Stimulated activated CD4-positive, alpha-beta T cell treated with anti-CD3 and anti-CD28 coated beads, Interleukin-12 subunit alpha, Interleukin-12 subunit beta, amount 100 ng/mL, for 4 hours (primary cell): ENCODE measurements around the gene ITGA11.

ENCODE experiments used
- DNase-seq: peaks from one replicate; pipeline ENCODE4 v3.0.0-alpha.2; 2020

The ITGA11 gene

DNA sequence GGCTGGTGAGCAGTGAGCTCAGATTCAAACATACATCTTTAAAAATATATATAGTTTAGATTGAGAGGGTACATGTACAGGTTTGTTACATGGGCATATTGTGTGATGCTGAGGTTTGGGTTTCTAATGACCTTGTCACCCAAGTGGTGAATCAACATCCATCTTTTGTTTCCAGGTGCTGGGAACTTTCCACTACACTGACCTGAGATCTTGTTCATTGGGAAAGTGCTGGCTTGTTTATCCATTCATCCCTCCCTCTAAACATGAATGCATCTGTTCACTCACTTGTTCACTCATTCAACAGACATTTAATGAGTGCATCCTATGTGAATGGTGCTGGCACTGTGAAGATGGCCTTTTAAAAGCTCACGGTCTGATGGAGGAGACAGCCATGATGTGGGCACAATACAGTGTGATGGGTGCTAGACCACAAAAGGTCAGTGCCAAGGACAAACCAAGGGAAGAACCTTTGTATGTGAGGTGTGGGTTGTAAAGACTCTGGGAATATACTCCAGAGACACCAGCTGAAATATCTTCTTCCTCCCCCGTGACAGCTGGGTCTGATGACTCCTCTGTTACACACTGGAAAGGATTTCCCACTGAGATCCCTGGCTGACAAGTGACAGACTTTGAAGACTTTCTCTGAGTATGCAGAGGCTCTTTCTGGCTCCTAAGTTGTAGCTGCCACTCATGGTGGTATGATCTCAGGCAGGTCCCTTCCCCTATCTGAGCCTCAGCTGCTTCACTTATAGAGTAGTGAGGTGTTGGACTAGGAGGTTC lies 16.2 kb upstream of the ITGA11 start:
- DNase-seq = no peak

DNA sequence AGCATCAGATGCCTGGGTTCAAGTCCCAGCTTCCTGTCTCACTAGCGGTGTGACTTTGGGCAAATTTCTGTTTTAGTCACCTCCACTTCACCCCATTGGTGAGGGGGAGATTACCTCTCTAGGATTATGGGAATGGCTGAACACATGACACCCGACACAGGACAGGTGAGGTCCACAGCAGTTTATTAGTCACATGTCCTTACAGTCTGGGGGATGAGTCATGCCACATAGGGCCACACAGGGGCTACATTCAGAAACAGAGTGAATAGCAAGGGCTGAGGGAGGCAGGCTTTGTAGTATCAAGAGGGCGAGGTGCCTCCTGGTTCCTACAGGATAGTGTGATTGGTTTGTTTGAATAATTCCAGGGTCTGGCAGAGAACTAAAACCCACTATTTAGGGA lies 15.2 kb upstream of the ITGA11 start:
- no peak for DNase-seq

DNA sequence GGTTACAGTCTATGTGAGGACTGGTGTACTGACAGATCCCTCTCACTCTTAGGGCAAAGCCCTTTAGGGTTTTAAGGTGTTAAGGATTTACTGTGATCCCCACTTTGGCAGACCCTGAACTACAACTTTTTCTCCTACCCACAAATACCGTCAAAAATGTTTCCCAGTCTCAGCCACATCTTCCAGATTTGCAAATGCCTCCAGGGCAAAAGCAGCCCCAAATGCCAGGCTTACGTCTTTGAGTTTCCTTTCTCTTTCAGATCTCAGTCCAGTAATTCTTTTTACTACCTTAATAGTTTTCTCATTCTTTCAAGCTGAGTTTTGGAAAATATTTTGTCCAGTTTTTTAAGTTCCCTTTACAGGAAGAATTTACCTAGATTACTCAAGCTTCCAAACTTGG lies 13.4 kb upstream of the ITGA11 start:
- DNase-seq = no peak

DNA sequence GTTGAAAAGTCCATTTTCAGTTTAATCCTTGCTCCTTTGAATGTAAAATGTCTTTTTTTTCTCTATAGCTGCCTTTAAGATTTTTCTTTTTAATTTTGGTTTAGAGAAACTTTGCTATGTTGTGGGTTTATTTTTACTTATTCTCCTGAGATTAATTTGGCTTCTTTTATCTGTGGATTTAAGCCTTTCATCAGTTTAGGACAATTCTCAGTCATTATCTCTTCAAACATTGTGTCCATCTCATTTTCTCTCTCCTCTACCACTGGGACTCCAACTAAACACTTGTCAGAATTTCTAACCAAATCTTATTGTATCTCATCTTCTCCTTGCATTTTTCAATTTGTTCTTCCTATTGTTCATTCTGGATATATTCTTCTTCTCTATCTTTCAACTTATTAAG lies 12.4 kb upstream of the ITGA11 start:
- DNase-seq = no peak

DNA sequence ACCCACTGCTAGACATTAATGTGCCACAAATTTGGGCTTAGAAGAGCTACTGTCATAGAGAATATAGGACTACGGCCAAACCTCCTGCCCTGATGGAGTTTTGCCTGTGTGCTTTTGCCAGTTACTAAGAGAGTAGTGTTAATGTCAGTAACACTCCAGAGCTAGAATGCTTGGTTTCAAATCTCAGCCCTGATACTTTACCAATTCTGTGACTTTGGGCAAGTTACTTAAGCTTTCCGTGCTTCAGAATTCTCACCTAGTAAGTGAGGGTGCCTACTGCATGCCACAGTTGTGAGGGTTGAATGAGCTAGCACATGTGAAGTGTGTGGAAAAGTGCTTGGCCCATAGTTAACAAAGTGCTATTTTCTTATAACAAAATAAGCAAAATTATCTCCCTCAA lies 10.9 kb upstream of the ITGA11 start:
- DNase-seq = no peak

DNA sequence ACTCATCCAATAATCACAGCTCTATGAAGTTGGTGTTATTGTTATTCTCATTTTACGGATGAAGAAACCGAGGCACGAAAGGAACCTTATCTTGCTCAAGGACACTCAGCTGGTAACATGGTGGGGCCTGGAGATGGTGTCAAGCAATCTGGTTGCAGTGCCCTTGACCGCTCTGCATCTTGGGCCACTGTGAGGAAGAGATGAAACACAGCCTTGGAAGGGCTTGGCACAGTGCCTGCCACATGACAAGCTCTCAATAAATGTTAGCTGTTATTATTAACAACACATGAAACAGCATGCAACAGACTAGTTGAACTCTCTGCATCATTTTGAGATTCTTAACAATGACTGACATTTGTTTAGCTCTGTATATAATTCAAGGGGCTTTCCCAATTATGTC lies 10.1 kb upstream of the ITGA11 start:
- DNase-seq = no peak

DNA sequence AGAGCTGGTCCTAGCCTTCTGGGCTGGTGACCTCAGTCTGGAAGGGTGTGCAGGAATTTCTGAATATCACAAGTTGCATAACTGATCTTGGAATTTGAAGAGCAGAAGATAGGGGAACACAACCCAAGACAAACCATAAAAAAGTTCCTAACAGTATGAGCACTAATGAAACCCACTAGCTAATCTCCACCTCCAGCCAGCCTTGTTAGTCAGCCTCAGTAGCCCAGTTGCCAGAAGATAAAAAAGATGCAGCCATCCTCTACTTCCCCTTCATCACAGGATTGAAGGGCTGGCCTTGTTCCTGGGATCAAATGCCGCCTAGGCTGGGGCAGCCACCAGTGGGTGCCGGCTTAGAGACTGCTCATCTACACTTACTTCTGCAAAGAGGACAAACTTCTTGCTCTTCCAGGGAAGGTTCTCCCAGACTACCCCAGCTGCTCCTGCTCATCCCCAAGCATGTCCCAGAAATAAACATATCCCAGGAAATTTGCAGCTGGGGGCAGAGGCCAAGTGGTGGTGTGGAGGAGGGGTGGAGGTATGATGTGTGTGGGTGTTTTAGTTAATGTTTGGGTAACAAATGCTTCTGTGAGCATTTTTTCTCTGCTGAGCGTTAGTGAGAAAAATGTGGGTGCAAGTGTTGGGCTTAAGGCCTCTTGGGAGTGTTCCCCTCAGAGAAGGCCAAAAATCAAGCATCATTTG lies 9.2 kb upstream of the ITGA11 start:
- no peak for DNase-seq

DNA sequence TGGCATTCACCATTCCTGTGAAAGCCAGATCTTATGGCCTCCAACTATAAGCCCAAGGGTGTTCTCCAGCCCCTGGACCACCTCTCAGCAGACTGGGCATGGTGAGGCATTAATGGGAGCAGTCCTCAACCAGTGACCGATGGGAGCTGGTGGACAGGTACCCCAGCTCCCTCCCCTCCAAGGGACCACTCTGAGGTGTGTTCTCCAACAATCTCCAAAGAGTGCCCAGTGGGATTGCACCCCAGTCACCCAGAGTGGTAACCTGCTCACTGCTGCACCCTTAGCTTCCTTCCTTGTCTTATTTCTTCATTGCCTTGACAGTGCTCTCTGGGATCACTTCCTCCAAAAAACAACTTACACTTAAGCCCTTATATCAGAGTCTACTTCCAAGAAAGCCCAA lies 8.2 kb upstream of the ITGA11 start:
- no peak for DNase-seq

DNA sequence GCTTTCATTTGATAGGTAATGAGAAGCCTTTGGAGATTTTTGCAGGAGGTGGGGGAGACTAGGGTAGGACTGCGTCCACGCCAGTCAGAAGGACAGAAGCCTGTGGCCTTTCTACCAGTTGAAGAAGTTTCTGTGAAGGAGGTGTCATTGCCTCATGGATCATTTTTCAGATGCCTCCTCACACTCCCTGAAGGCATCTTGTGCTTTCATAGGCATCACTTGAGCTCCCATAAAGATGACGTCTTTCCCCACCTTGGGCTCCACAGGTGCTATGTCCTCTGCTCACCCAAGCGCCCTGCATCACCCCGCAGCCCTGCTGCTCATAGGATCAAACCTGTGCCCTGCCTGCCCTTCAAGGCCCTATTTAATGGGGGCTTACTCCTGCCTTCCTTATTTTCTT lies 7.5 kb upstream of the ITGA11 start:
- no peak for DNase-seq

DNA sequence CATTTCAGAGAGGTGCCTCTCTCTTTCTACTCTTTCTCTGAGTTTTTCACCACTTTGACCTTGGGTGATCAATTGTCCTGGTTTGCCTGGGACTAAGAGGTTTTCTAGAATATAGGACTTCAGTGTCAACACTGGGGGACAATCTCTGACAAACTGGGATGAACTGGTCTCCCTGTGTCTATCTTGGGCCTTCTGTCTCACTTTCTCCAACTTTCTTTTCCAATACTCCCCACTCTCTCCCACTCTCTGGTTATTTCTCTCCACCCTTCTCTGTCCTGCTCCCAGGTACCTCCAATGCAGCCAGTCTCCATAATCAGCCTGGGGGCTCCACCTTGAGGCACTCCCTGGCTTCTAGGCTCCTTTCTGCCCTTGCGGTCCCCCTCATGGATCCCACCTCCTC lies 4.7 kb upstream of the ITGA11 start:
- DNase-seq = no peak

DNA sequence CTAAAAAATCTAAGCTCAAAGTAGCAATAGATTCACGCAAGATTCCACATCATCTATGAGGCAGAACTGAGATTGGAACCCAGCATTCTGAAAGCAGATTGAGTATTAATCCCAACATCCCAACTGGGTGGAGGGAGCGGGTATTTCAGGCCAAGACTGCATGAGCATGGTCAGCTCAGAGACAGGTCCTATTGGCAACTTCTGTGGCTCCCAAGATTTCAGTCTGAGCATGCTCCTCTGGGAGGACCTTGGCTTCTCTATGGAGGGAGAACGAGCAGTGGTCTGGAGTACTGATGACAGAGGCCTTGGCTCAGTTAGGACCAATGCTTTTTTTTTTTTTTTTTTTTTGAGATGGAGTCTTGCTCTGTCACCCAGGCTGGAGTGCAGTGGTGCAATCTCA lies 4.0 kb upstream of the ITGA11 start:
- DNase-seq = no peak

DNA sequence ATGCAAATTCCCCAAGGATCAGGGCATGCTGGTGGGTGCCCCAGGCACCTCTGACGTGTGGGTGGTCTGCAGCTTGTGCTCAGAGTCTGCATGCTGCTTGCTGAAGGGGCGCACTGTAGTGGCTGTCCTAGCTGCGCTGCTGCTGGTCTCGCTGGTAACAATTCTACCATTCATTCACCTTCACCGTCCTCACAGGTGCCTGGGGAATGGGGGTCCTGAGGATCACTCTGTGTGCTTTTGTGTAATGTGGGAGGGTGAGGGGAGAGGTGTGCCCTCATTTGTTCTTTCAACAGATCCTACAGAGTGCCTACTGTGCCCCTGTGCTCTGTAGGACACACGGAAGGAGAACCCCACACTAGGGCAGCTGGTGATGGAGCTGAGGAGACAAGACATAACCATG lies 2.1 kb upstream of the ITGA11 start:
- no peak for DNase-seq

DNA sequence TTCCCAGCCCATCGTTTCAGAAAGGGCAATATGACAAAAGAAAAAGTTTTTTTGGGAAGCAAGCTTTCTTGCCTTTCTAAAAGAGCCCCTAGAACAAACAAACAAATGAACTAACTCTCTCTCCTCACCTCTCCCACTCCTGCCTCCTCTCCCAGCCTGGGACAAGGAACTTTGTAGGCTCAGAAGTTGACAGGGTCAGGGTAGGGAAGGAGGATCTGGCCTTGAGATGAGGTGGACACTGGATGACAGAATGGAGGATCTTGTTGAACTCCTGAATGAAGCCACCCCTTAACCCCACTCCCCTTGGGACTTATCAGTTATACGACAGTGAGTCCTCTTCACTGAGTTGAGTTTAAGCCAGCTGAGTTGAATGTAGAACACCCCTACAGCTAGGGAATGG lies 1.6 kb upstream of the ITGA11 start:
- DNase-seq = no peak

DNA sequence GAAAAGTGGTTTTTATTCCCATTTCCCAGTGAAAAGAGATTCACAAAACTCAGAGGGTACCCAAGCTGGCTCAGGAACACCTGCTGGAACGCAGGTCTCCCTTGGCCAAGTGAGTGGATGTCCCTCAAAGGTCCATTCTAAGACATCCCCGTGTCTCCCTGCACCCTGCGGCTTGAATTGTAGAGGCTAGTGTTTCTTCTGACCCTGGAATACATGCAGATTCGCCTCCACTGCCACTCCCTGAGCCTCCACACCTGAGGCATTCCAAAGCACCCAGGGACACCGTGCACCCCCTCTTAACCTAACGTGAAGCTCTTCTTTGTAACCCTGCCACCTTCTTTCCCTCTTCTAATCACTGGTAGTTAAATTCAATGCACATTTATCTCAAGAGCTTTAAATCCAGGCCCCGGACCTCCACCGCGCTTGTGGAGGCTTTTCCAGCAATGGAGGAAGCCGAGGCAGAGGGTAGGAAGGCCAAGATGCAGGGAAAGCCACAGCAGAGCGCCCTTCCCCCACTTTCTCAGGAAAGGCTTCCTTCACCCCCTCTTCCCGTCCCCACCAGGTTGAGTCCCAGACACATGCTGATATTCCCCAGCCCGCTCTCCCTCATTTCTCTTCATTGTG lies 590 bp upstream of the ITGA11 start:
- no peak for DNase-seq

DNA sequence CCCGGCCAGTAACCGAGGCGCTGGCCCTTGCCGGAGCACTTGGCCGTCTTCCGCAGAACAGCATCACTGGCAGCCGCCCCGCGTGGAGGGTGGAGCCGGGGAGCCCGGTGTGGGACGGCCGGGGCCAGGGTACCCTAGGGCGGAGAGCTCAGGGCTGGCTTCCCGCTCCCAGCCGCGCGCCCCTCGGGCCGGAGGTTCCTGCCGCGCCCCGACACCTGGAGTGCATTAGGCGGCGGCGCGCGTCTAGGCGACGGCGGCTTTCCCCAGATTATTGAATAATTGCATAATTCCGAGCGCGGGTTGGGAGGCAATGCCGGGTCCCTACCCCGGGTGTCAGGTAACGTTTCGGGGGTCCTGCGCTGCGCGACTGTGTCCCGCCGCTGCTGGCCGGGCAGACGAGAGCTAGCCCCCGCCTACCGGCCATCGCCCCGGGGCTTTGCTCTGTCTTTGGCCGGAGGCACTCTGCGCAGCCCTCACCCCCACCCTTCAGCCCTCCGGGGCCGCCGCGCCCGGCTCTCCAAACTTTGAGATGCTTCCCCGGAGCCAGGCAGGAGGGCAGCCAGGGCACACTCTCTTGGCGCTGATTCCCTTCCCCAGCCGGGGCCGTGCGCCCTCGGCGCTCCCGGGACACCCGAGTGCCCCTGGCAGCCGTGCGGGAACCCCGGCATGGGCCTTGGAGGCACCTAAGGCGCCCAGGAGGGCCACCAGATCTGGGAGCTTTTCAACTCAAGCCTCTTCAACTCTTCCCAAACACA lies 749 bp downstream of the ITGA11 start:
- no peak for DNase-seq

DNA sequence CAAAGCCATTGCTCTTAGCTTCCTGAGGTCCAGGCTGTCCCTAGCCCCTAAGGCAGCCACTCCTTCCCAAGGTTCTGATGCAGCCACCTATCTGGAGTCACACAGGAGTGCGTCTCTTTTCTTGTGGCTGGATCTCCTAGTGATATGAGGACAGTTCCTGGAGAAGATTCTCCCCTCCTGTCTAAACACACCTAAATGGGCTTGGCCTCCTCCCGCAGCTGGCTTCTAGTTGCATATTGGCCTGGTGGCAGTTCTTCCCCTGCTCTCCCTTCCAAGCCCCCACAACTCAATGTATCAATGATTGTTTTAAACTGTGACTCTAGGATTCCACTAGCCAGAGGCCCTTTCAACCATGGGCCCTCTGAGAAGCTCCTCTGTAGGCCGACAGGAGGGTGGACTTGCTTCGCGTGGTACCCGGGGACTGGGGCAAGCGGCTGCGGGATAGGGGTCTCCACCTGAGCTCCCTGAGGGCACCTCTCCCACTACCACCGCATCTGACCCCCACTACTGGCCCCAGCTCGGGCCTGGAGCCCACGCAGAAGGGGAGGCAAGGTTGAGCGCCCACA lies 1.4 kb downstream of the ITGA11 start:
- DNase-seq = no peak

DNA sequence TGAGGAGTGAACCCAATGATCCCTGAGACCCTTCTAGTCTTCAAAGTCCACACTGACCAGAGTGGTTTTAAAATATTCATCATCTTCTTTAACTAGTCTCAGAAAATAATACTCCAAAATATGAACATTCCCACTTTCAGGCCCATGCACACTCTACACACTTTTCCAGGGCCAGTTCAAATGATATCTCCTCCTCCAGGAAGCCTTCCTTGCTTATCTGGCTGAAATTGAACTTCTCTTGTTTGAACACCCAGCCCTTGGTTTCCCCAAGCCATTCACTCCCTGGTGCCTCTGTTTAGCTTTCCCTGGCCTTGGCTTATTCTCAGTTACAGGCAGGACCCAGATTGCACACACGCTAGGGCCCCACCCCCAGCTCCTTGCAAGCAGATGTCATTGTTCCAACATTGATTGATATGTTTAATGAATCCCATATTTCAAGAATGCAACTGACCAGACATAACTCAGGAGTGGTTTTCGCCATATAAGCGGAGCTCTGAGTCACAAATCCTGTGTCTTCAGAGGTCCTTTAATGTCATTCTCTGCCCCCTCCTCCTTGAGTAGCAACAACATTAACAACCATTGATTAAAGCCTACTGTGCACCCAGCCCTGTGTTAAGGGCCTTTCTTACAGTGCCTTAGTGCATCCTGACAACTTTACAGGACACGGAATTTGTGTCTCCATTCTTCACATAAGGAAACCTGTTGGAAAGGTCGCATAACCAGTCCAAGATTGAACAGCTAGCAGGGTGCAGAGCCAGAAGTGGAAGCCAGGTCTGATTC lies 2.1 kb downstream of the ITGA11 start:
- DNase-seq = no peak

DNA sequence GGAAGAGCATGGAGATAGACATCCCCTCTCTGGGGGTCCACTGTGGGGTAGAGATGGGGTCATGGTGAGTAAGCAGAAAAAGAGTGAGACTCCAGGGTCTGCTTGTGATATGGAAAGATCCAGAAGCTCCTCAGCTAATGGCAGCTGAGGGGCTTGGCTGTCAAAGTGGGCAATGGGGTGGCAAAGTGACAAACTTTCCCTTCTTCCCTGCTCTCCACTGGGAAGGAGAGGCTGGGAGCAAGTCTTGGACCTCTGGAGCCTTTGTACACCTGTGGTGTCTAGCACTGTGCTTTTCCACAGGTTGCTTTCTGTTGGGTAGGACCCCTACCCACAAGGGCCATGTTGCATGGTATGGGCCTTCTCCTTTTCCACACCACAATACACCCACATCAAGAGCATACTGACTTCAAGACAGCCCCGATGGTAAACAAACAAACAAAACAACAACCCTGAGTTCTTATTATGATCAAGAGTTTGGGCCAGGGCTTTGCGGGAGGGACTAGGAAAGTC lies 3.5 kb downstream of the ITGA11 start:
- no peak for DNase-seq

DNA sequence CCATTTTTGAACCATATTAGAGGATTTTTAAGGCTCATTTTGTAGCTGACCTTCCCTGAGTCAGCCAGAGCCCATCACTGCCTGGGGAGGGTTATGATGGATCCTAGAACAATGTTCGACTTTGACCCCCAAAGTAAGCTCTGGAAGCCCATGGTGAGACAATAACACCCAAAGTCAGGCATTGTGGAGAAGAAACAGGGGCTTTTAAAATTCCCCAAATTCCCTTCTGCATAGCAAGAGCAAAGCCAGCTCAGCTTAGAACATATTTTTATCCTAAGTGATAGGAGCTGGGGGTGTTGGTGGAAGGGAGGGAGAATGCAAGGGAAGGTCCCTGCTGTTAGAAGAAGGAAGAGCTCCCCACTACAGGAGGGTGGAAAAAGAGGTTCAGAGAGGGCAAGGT lies 4.0 kb downstream of the ITGA11 start:
- DNase-seq = no peak

DNA sequence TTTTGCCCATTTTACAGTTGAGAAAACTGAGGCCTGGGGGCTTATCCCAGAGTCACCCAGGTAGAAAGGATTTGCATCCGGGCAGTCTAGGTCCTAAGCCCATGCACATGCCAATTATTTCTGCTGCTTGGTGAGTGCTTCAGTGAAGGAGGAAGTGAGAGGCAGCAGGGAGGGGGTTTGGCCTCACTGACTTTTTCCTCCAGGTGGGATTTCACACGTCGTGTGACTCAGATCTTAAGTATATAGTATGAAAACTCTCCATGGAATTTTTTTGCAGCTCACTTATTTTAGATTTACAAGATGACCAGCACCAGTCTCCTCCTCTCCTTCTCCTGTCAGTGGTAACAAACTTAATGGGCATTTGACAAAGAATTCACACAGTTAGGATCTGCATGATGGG lies 4.6 kb downstream of the ITGA11 start:
- no peak for DNase-seq

DNA sequence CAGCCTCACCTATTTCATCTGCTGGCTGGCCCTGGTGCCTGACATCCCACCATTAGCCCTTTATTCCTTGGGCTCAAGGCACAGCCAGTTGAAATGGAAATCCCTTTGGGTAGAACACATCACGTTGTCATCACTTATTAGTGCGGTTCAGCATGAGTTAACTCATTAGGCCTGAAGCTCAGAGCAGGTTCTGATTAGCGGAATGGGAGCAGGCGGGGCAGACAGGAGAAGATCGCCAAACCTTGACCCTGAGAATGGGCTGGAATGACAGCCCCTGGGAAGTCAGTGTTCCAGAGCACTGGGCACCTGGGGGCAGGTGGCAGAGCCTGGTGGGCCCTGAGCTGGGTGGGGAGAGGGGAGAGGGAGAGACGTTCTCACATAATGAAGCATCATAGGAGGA lies 5.8 kb downstream of the ITGA11 start:
- no peak for DNase-seq

DNA sequence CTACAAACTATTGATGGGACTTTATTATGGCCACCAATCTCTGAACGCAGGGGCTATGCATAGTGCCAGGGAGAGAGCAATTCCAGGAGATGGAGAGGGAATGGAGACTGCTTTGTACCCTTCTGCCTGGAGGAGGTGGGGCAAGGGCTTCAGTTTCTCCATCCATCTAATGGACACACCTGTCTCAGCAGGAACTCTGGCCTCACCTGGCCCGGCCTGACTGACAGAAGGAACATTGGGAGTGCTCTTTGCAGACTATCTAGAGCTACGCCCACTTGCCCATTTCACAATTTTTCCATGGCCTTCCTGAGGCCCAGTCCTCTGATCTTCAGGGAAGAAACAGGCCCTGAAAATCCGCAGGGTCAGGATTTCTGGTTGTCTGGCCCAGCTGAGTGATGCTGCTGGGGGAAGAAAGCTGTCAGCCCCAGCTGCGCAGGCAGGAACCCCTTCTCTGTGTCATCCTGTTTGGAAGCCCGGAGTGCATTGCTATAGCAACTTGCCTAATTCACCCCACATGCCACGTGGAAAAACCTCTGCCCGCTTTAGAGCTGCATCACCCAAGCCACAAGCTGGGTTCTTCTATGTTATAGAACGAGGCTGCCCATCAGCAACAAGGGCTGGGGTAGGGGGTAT lies 6.4 kb downstream of the ITGA11 start:
- DNase-seq = no peak
